Middle frontal gyrus (tissue), 1 donor: Measurements from ENCODE around the gene ZBTB20.
"Not testable (repeated sequence)": the region's sequence is repeated elsewhere in the genome, so short reads cannot be mapped to it uniquely, and the experiment has no call there.

Experiments
- DNase-seq: peaks from one replicate; pipeline ENCODE4 v3.0.0-alpha.2; 2015; ENCODE audit warnings: low spot score; ENCODE audit errors: extremely low spot score

ZBTB20 gene

GRCh38 chr3:114839476-114839875 lies 307.6 kb downstream of the ZBTB20 start:
- no peak for DNase-seq

DNA sequence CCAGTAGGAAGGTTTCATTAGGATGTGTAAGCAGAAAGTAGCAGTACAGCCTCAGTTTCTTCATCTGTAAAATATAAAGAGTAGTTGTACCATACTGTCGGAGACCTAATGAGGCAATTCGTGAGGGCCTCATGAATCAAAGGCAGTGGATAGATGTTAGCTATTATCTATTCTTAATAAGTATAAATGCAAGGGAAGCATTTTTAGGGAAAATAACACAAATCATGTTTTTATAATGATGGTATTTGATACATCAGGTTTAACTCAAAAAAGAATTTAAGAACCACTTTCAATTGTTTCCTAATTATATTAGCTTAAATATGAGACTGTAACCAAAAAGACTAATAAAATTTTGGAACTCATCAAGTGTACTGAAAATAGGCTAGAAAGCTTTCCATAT lies 309.1 kb downstream of the ZBTB20 start:
- DNase-seq, result no peak

GRCh38 chr3:114834175-114834940 lies 312.7 kb downstream of the ZBTB20 start:
- no peak for DNase-seq

DNA sequence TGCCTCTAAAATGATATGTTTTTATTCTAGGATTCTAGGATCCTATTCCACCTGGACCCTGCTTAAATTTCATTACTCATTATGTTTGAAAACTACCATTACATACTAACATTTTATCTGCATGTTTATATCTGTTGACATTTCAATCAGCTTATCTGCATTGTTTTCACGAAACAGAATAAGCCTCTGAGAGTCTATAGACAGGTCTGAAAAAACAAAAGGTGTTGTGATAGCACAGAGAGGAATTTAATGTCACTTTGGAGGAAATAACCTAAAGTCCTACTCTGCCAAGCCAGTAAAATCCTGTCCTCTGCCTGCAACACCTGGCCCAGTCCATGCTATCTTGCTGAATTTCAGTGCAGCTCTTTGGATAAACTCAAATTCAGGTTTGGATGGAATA lies 315.2 kb downstream of the ZBTB20 start:
- no peak for DNase-seq

GRCh38 chr3:114830652-114831051 lies 316.4 kb downstream of the ZBTB20 start:
- no peak for DNase-seq

- DNase-seq, result no peak
Measured at GRCh38 chr3:114829783-114830182, 317.3 kb downstream of the ZBTB20 start.

DNA sequence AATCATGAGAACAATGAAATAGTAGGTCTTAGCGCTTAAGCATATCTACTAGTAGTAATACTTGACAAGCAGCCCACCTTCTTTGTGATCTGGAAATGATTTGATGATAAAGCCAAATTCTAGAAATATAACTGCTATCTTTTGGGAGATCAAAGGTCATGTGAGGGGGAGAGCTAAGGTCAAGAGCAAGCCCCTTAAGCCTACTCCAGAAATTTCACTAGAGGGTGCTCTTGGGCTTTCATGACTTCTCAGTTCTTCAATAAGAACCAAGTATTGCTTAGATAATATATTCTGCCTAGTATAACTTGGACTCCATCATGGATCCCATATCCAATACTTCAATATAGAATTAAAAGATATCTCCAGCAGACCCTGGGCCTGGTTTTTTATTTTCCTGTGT lies 319.6 kb downstream of the ZBTB20 start:
- DNase-seq, result peak; percentile 31

DNA sequence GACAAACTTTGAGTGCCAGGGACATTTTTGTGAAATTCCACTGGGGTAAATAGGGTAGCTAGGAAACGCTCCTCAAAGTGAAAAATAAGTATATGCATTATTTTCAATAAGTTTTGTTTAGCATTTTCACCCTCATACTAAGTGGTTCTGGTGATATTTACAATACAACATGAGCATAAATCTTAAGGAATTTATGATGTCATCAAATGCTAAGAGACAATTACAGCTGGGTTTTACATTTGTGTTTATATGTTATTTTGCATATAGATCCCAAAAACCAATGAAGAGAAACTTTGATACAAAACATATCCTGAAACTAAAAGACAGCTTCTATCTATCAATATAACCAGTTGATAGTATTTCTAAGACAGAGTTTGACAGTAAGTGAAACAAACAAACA lies 323.1 kb downstream of the ZBTB20 start:
- no peak for DNase-seq

DNA sequence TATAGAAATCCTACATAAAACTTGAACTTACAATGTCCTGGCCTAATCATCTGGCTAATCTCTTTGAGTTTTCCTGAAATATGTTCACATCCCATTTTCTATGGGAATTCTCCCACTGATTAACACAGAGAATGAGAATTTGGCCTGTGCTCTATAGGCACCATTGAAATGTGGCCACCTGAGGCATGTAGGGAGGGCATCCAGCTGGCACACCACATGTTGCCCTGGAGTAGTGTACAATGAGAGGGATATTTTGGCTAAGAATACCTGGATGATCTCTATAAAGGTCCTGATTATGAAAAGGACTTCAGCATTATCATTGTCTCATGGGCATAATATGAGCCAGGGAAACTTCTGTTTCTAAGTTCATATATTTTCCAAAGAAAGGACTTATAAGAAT lies 324.0 kb downstream of the ZBTB20 start:
- DNase-seq, result no peak

DNA sequence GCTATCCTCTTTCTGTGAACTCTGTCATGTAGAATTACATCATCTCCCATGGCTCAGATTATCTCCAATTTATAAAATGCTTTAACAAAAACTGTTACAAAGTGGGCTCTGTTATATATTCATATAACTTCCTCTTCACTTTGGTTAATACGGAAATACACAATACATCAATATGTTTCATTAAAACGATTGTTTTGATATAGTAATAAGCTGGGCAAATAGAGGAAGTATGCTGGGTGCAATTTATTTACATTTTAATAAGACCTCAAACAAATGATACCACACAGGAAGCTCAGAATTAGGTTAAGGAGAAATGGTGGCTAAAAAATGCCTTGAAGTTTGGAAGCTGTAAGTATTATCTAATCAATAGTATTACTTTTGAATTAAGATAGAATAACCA lies 331.0 kb downstream of the ZBTB20 start:
- DNase-seq, result no peak

DNA sequence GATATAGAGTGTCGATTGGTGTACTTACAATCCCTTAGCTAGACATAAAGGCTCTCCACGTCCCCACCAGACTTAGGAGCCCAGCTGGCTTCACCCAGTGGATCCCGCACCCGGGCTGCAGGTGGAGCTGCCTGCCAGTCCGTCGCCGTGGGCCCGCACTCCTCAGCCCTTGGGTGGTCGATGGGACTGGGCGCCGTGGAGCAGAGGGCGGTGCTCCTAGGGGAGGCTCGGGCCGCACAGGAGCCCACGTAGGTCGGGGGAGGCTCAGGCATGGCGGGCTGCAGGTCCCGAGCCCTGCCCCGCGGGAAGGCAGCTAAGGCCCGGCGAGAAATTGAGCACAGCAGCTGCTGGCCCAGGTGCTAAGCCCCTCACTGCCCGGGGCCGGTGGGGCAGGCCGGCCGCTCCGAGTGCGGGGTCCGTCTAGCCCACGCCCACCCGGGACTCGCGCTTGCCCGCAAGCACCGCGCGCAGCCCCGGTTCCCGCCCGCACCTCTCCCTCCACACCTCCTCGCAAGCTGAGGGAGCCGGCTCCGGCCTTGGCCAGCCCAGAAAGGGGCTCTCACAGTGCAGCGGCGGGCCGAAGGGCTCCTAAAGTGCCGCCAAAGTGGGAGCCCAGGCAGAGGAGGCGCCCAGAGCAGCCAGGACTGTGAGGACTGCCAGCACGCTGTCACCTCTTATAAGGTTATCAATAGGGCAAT lies 334.4 kb downstream of the ZBTB20 start:
- not testable (repeated sequence) for DNase-seq

- no peak for DNase-seq
Measured at GRCh38 chr3:114809668-114810413, 337.2 kb downstream of the ZBTB20 start.

DNA sequence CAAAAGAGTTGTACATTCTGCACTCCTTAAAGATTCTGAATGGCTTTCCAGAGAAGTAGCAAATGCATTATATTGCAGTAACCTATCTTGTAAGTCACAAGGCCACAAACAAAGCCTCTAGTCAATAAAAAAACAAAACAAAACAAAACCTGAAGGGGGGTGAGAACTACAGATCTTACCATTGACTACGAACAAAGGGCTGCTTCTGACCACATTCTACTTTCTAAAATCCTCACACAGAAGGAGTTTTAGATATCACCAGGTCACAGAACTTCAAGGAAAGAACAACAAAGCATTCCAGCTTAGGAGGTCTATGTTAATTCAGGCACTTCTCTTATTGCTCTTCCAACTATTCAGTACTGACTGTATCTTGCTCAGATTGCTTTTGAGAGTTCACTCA lies 343.0 kb downstream of the ZBTB20 start:
- DNase-seq, result no peak

DNA sequence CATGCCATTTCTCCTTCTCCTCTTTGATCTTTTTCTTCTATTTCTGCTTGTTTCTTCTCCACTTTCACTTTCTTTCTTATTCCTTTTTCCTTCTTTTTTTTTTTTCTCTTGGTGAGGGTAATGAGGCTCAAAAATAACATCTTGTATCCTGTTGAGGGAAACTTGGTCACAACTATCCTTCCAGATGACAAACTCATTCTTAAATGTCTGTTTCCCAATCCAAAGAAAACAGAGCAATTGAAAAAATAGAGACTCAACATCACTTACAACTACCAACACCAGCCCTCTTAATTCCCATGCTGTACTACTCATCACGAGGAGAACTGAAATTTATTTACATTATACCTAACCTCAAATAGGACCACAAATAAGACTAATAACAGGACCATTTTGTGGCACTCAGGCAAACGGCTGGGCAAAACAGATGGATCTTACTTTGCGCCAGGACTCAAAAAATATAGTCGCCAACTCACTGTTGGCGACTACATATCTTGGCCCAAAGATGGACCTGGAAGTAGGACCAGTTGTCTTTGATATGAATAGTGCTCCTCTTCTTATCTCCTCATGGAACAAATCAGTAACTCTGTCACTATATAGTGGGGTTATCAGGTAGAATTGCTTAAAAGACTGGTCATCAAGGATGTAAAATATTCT lies 343.9 kb downstream of the ZBTB20 start:
- DNase-seq, result no peak

GRCh38 chr3:114800272-114801031 lies 346.6 kb downstream of the ZBTB20 start:
- no peak for DNase-seq

GRCh38 chr3:114799816-114800215 lies 347.3 kb downstream of the ZBTB20 start:
- DNase-seq, result no peak

- DNase-seq, result no peak
Measured at GRCh38 chr3:114796796-114797195, 350.3 kb downstream of the ZBTB20 start.

DNA sequence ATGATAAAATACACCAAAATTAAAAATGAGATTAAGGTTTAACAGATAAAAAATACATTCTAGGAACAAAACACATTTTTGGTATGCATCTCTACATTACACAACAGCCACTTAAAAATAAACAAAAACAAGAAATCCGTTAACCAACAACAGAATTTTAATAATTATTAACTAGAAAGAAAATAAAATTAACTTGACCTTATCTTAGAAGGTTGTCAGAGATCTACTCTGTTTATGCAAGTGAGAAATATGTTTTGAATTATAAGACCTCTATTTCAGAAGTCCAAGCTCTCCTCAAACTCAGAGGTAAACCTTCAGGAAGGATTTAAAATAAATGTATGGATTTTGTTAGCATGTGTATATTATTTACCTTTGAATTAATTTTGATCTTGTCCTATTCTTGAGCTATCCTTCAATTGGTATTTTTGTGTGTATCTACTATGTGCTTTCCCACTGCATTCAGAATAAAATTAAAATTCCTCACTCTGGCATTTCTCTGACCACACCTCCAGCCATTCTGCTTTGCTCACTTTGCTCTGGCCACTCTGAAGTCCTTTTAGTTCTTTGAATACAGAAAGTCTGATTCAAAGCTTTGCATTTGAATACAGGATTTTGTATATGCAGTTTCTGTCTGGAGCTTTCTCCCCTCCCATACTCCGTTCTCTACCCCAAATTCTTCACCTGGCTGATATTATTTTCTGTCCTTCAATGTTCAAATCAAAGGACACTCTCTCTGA lies 352.0 kb downstream of the ZBTB20 start:
- DNase-seq, result no peak

DNA sequence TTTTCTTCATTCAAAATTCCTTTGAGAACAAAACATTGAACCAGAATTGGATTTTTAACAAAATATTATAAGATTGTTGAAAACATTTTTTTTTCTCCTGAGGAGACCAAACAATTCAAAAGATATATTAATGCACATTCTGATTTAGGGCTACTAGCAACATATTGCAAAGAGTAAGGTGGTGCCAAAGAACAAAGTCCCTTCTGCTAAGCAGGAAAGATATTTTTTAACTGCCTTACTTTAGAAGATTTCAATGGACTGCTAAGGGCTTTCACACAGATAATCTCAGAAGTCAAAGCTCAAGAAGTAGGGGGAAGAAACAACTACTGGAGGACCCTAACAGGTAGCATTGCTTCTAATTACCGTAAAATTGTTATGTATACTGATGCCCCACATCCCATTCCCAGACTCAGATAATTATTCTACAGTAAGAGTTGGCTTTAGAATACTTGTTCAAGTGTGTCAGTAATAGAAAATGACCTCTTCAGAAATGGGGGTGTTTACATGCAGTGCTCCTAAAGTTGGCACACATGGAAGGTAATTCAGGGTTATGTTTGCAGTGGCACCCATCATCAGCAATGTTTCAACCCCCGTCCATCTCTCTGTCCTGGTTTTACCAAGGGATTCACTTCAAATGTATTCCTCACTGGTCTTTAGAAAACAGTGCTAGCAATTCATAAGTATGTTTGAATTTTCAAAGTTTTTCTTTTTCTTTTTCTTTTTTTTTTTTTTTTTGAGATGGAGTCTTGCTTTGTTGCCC lies 354.7 kb downstream of the ZBTB20 start:
- DNase-seq, result no peak

- no peak for DNase-seq
Measured at GRCh38 chr3:114790752-114791151, 356.3 kb downstream of the ZBTB20 start.
